ENCODE measurements around the gene PM20D2.
A peak's percentile ranks its signal among the peaks of the same experiment; 100 is the strongest.
"Not testable (repeated sequence)": the region's sequence is repeated elsewhere in the genome, so short reads cannot be mapped to it uniquely, and the experiment has no call there.

Gene PM20D2

GRCh38 chr6:89145956-89146717 is at the start of gene PM20D2:
Gene PM20D2 (plus strand): TSS chr6:89146055. CDS start chr6:89146145, 90 bp downstream.
- peak; percentile 58 for DNase-seq (ENCODE audit: low read depth)

GRCh38 chr6:89098461-89098860 is 47.4 kb upstream of the PM20D2 start:
- DNase-seq (ENCODE audit: low read depth) = no peak

GRCh38 chr6:89100114-89100513 is 45.7 kb upstream of the PM20D2 start:
- DNase-seq (ENCODE audit: low read depth) = no peak

- DNase-seq (ENCODE audit: low read depth) = no peak
Observed at GRCh38 chr6:89110284-89110683, 35.6 kb upstream of the PM20D2 start.

- no peak for DNase-seq (ENCODE audit: low read depth)
Observed at GRCh38 chr6:89111933-89112332, 33.9 kb upstream of the PM20D2 start.

GRCh38 chr6:89116702-89117101 is 29.2 kb upstream of the PM20D2 start:
- no peak for DNase-seq (ENCODE audit: low read depth)

GRCh38 chr6:89117211-89118108 is 28.4 kb upstream of the PM20D2 start, which contains the start of gene SRSF12:
Gene SRSF12 (minus strand): TSS chr6:89118071. CDS start chr6:89117887, 184 bp downstream.
- DNase-seq (ENCODE audit: low read depth) = peak; percentile 26

- DNase-seq (ENCODE audit: low read depth) = no peak
Observed at GRCh38 chr6:89118931-89119330, 26.9 kb upstream of the PM20D2 start.

- DNase-seq (ENCODE audit: low read depth) = no peak
Observed at GRCh38 chr6:89120371-89120770, 25.5 kb upstream of the PM20D2 start.

GRCh38 chr6:89121934-89122333 is 23.9 kb upstream of the PM20D2 start:
- DNase-seq (ENCODE audit: low read depth) = no peak

- no peak for DNase-seq (ENCODE audit: low read depth)
Observed at GRCh38 chr6:89122625-89123024, 23.2 kb upstream of the PM20D2 start.

- DNase-seq (ENCODE audit: low read depth) = not testable (repeated sequence)
Observed at GRCh38 chr6:89128256-89128671, 17.6 kb upstream of the PM20D2 start.

- no peak for DNase-seq (ENCODE audit: low read depth)
Observed at GRCh38 chr6:89131599-89131998, 14.3 kb upstream of the PM20D2 start.

- no peak for DNase-seq (ENCODE audit: low read depth)
Observed at GRCh38 chr6:89132057-89132456, 13.8 kb upstream of the PM20D2 start.

GRCh38 chr6:89133981-89134380 is 11.9 kb upstream of the PM20D2 start:
- no peak for DNase-seq (ENCODE audit: low read depth)

- DNase-seq (ENCODE audit: low read depth) = no peak
Observed at GRCh38 chr6:89134723-89135122, 11.1 kb upstream of the PM20D2 start.

GRCh38 chr6:89138173-89138572 is 7.7 kb upstream of the PM20D2 start:
- no peak for DNase-seq (ENCODE audit: low read depth)

GRCh38 chr6:89139509-89140346 is 6.1 kb upstream of the PM20D2 start:
- DNase-seq (ENCODE audit: low read depth) = no peak

GRCh38 chr6:89140347-89141156 is 5.3 kb upstream of the PM20D2 start:
- no peak for DNase-seq (ENCODE audit: low read depth)

- no peak for DNase-seq (ENCODE audit: low read depth)
Observed at GRCh38 chr6:89144354-89144906, 1.4 kb upstream of the PM20D2 start.

Measured in stimulated activated CD8-positive, alpha-beta memory T cell treated with anti-CD3 and anti-CD28 coated beads, Interleukin-4, amount 100 ng/mL, for 24 hours (primary cell).